ACHN (cell line): ENCODE measurements around the gene SCFD2.
"Not testable (repeated sequence)": the region's sequence is repeated elsewhere in the genome, so short reads cannot be mapped to it uniquely, and the experiment has no call there.

Experiments used
- DNase-seq: peaks from one replicate; pipeline ENCODE4 v3.0.0-alpha.2; 2015
- in situ Hi-C: cut with HindIII; loops from 2 replicates; pipeline ENCODE4 v1.10.0; 2017; ENCODE audit warnings: low sequenced_read_pairs, low pct_ligation_motif_present, low pct_unique_long_range_greater_than_20kb

The SCFD2 gene

GRCh38 chr4:53044651-53044960 lies 321.3 kb downstream of the SCFD2 start:
- in situ Hi-C loops, result no loop called here
- no peak for DNase-seq

DNA sequence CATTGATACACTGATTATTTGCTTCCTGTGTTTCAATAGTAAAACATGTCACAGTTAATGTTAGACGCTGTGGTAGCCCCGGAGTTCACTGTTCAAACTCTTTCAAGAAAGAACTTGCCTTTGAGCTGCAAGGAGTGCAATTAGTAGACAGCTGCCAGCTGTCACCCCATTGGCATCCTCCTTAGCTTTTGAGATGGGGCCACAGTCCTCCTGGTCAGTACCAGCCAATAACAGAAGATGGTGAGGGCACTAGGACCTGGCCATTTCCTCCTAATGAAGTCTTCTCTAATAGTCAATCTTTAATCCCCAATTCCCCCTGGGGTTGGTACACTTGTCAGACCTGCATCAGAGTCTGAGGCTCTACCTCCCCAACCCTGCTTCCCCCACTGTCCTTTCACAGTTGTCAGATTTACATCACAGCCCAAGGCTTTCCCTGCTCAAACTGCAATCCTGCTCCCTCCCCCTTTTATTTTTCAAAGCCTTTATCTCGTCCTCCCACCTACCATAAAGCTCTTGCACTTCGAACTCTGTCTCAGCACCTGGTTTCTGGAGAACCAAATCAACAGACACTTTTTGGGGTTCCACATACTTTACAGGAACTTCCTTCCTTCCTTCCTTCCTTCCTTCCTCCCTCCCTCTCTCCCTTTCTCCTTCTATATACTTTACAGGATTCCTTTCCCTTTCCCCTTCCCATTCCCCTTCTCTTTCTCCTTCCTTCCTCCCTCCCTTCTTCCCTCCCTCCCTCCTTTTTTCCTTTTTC lies 321.8 kb downstream of the SCFD2 start:
- DNase-seq, result no peak
- in situ Hi-C loops, result no loop called here

DNA sequence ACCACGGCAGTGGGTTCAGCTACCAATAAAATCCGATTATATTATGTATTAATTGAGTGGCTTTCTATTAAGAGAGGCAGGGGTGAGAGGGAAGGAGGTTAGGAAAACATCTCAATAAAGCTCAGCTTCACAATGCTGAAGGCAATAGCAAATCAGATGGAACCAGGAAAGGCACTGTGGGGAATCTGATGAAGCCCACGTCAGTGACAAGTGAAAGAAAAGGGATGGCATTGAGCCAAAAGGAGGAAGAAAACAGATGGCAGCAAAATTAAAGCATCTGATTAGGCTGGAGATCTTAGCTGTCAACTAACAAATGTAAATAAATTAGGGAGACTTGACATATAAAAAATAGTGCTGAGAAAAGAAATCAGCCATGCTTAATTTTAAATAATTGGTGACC lies 322.8 kb downstream of the SCFD2 start:
- no peak for DNase-seq
- in situ Hi-C loops, result no loop called here

DNA sequence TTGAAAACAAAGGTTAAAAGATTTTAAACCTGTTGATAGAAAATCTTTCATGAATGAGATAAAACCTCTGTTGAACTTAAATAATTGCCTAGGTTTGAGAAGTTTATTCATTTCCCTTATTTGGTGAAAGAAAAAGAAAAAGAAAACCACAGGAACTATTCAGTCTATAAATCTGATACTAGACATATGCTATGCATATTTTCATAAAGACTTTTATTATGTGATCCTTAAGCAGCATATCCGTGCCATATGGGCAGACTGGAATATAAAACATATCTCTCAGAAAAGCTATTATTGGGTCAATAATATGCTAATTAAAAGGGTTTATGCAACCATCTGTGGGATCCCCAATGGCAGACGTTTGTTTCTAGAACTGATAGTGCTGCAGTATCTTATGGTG lies 325.0 kb downstream of the SCFD2 start:
- DNase-seq, result no peak
- in situ Hi-C loops, result no loop called here

GRCh38 chr4:53040459-53040815 lies 325.4 kb downstream of the SCFD2 start:
- no peak for DNase-seq
- in situ Hi-C loops, result no loop called here

- in situ Hi-C loops, result no loop called here
- no peak for DNase-seq
Observed at GRCh38 chr4:53039741-53040458, 326.0 kb downstream of the SCFD2 start.

GRCh38 chr4:53037892-53038291 lies 328.0 kb downstream of the SCFD2 start:
- no peak for DNase-seq
- in situ Hi-C loops, result no loop called here

DNA sequence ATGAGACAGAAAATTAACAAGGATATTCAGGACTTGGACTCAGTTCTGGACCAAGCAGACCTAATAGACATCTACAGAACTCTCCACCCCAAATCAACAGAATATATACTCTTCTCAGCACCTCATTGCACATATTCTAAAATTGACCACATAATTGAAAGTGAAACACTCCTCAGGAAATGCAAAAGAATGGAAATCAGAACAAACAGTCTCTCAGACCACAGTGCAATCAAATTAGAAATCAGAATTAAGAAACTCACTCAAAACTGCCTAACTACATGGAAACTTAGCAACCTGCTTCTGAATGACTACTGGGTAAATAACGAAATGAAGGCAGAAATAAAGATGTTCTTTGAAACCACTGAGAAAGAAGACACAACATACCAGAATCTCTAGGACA lies 333.0 kb downstream of the SCFD2 start:
- in situ Hi-C loops, DNase-seq: not testable (repeated sequence)

- no peak for DNase-seq
- in situ Hi-C loops, result no loop called here
Observed at GRCh38 chr4:53026233-53026632, 339.6 kb downstream of the SCFD2 start.

DNA sequence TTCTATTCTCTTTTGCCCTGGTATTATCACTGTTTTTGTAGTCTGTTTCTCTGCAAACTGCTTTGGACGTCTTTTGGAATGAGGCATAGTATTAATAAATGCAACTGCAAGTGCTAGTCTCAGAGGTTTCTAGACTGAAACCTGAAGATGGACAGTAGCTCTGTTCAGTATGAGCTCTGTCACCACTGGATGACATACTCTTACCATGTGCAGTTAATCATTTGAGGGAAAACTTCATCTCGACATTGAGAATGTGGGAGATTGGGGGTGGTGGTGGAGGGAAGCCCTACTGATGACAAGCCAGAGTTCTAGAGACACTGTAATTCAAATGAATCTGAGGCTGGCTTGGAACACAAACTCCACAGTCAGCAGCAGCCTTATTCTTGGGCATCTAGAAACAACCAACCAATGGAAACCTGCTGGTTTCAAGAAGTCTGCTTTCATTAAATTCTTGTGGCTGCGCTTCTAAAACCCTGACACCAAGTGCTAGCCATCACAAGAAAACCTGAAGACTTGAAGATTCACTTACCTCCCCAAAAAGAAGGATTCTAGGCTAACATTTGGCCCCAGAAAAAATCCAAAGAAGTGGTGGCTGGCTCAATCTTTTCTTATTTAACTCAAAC lies 342.1 kb downstream of the SCFD2 start:
- in situ Hi-C loops, result no loop called here
- DNase-seq, result no peak

DNA sequence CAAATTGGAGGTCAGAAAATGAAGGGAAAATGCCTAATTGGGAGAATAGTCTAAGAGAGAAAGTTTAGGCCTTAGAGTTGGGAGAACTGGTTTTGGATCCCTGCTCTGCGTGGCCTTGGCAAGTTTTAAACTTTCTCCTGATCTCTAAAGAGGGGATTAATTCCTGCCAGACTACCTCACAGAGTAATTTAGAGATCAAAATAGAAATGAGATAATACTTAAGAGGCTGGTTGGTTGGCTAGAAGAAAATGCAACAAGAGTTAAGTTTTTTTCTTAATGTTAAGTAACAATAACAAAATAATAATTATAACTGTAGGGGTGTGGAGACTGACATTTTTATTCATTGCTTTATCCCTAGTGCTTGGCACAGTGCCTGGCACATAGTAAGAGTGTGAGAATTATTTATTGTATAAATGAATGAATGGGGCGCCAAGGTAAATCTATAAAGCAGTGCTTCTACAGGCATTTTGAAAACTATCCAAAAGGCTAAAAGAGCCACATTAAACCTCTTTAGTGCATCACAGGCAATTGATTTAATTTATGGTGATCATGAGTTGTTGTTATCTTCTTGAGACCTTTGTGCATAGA lies 343.3 kb downstream of the SCFD2 start:
- DNase-seq, result no peak
- in situ Hi-C loops, result no loop called here

GRCh38 chr4:53021754-53022512 lies 343.9 kb downstream of the SCFD2 start:
- in situ Hi-C loops, result no loop called here
- no peak for DNase-seq

DNA sequence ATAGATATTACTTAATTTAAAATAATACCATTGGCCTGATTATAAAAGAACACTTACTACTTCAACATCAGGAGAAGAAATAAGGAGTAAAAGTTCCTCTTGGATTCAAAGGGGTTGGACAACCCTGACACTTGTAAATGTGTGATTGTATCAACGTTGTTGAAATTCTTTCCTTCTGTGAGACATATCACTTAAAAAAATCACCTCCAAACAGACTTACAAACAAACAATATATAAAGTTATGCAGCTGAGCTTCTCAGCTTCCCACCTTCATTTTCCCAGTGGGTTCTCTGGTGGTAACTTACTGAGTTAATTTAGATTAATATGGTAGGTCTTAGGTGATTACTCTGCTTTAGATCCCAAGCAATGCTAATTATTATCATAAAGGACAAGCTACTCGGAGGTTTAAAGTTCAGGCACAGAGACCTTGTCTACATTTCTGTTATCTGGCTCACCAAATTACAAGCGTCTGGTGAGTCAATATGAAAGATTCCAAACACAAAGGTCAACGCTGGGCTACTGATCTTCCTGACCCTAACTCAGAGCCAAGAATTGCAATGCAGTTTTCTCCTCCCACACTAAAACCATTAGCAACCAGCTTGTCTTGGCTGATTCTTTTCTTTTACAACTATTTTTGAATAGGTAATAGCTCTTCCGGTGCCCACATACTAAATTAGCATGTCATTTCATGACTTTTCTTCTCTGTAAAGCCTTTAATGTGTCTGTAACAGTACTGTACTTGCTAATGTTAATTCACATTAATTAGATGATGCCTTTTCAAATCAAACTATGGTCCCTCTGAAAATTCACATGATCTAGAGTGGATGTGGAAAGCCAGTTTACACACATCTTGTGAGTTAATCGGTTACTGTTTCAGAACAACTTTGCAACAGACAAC lies 346.1 kb downstream of the SCFD2 start:
- peak; percentile 13 for DNase-seq
- in situ Hi-C loops, result no loop called here

- no peak for DNase-seq
- in situ Hi-C loops, result no loop called here
Observed at GRCh38 chr4:53018471-53018870, 347.4 kb downstream of the SCFD2 start.

DNA sequence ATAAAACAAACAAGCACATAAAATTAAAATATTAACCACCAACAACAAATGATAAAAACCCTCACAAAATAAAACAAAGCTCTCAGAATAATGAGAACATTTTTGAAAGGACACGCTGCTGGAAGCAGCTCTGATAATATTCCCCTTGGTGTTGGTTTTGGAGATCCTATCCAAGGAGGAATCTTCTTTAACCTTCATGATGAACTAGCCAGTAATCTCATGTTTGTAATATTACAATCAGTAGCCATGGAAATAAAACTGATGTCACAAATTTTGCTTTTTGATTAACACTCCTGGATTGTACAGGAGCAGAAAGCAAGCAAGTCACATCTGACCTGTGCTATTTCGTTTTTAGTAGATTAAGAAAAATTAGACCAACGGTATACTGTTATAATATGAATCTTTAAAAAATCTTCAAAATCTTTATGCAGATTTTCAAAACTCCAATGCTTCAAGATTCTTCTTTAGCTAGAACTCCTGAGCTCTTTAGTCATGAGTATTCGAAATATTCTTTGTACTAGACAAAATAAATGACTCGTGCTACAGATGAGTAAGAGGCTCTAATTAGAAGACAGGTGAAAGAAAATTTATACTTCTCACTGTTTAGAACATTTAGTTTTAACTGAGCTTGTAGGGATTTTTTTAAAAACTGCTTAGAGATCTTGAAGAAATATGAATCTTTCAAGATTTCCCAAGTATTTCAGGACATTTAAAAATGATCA lies 349.6 kb downstream of the SCFD2 start:
- in situ Hi-C loops, result no loop called here
- no peak for DNase-seq

GRCh38 chr4:53015681-53016080 lies 350.2 kb downstream of the SCFD2 start:
- in situ Hi-C loops, result no loop called here
- peak; percentile 29 for DNase-seq

- in situ Hi-C loops, result no loop called here
- no peak for DNase-seq
Observed at GRCh38 chr4:53014881-53015280, 351.0 kb downstream of the SCFD2 start.
